ENCODE results near the gene RTEL1.
A peak's percentile ranks its signal among the peaks of the same experiment; 100 is the strongest.

Gene RTEL1

GRCh38 chr20:63737945-63738686 is 80.0 kb downstream of the RTEL1 start:
- DNase-seq (ENCODE audit: low read depth in 1 of 2, low spot score in 1 of 2): no peak

- DNase-seq (ENCODE audit: low read depth in 1 of 2, low spot score in 1 of 2): no peak
Observed at GRCh38 chr20:63738687-63739129, 80.6 kb downstream of the RTEL1 start.

GRCh38 chr20:63739130-63740069 is 81.3 kb downstream of the RTEL1 start, which contains the start of gene SLC2A4RG:
SLC2A4RG (plus strand) TSS chr20:63739776; CDS start chr20:63739913, 137 bp downstream.
- DNase-seq (ENCODE audit: low read depth in 1 of 2, low spot score in 1 of 2): peak in 1 of 2 donors; percentile 53

GRCh38 chr20:63740070-63740626 is 82.0 kb downstream of the RTEL1 start:
- DNase-seq (ENCODE audit: low read depth in 1 of 2, low spot score in 1 of 2): peak in 1 of 2 donors; percentile 52

GRCh38 chr20:63740627-63741353 is 82.7 kb downstream of the RTEL1 start:
- DNase-seq (ENCODE audit: low read depth in 1 of 2, low spot score in 1 of 2): no peak

GRCh38 chr20:63741354-63741675 is 83.2 kb downstream of the RTEL1 start:
- no peak for DNase-seq (ENCODE audit: low read depth in 1 of 2, low spot score in 1 of 2)

GRCh38 chr20:63741676-63742380 is 83.7 kb downstream of the RTEL1 start:
- DNase-seq (ENCODE audit: low read depth in 1 of 2, low spot score in 1 of 2): no peak

- no peak for DNase-seq (ENCODE audit: low read depth in 1 of 2, low spot score in 1 of 2)
Observed at GRCh38 chr20:63742381-63743024, 84.4 kb downstream of the RTEL1 start.

- DNase-seq (ENCODE audit: low read depth in 1 of 2, low spot score in 1 of 2): no peak
Observed at GRCh38 chr20:63743210-63743970, 85.3 kb downstream of the RTEL1 start.

GRCh38 chr20:63744158-63744557 is 86.0 kb downstream of the RTEL1 start:
- no peak for DNase-seq (ENCODE audit: low read depth in 1 of 2, low spot score in 1 of 2)

GRCh38 chr20:63744574-63745423 is 86.7 kb downstream of the RTEL1 start:
- no peak for DNase-seq (ENCODE audit: low read depth in 1 of 2, low spot score in 1 of 2)

GRCh38 chr20:63745424-63745805 is 87.3 kb downstream of the RTEL1 start:
- DNase-seq (ENCODE audit: low read depth in 1 of 2, low spot score in 1 of 2): no peak

Measured in activated T-helper 1 cell treated with anti-CD3 and anti-CD28 coated beads, Interleukin-2, amount 50 U/mL, for 16 hours (primary cell).